RWPE2 (cell line): Measurements from ENCODE around the gene CACNG7.

ENCODE experiments used
- ATAC-seq: fragments of 200-7000 bp; cut with Tn5 transposase; 3 replicates; pipeline ENCODE4 v1.9.1; 2021; ENCODE audit warnings: low read depth
- DNase-seq: peaks from one replicate; pipeline ENCODE4 v3.0.0-alpha.2; 2020; ENCODE audit warnings: low spot score
- H3K27ac ChIP-seq: fragments of 450-650 bp; 2 replicates; pipeline ENCODE4 v1.5.1; 2017; ENCODE audit warnings: mild to moderate bottlenecking; ENCODE audit not compliant: poor library complexity, severe bottlenecking
- H3K27me3 ChIP-seq: fragments of 250-450 bp; sonication (Bioruptor Pico); 2 replicates; pipeline ENCODE4 v1.5.1; 2021; ENCODE audit warnings: mild to moderate bottlenecking, moderate library complexity; ENCODE audit not compliant: insufficient read depth, poor library complexity, severe bottlenecking
- H3K36me3 ChIP-seq: fragments of 250-450 bp; sonication (Bioruptor Pico); 2 replicates; pipeline ENCODE4 v1.5.1; 2020; ENCODE audit warnings: low read depth, mild to moderate bottlenecking, moderate library complexity
- H3K4me1 ChIP-seq: fragments of 250-450 bp; sonication (Bioruptor Pico); 2 replicates; pipeline ENCODE4 v1.5.1; 2021; ENCODE audit warnings: mild to moderate bottlenecking, moderate library complexity; ENCODE audit not compliant: insufficient read depth, poor library complexity, severe bottlenecking
- H3K4me3 ChIP-seq: fragments of 250-450 bp; sonication (Bioruptor Pico); 2 replicates; pipeline ENCODE4 v1.5.1; 2021; ENCODE audit warnings: mild to moderate bottlenecking, moderate library complexity; ENCODE audit not compliant: severe bottlenecking
- H3K9me3 ChIP-seq: fragments of 250-450 bp; sonication (Bioruptor Pico); 2 replicates; pipeline ENCODE4 v1.5.1; 2021; ENCODE audit warnings: mild to moderate bottlenecking, moderate library complexity; ENCODE audit not compliant: severe bottlenecking
- TF ChIP-seq, protein P1 (sequence below): fragments of 450-650 bp; IDR thresholded peaks from one replicate; pipeline ENCODE4 v1.5.1; 2017; ENCODE audit warnings: mild to moderate bottlenecking, moderate library complexity; ENCODE audit not compliant: poor library complexity, severe bottlenecking

CACNG7 gene

DNA sequence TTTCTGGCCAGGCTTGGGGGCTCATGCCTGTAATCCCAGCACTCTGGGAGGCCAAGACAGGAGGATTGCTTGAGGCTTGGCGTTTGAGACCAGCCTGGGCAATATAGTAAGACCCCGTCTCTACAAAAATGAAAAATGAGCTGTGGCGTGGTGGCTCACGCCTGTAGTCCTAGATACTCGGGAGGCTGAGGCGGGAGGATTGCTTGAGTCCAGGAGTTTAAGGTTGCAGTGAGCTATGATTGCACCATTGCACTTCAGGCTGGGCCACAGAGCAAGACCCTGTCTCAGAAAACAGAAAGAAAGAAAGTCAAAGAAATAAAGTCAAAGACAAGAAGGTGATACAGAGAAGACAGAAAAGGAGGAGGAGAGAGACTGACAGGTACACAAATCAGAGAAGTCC is 79.9 kb downstream of the CACNG7 start:
- ATAC-seq: no peak
- DNase-seq: no peak
- Histone ChIP-seq H3K36me3 (no peaks in the 10 kb centered on the region), H3K4me3 (no peak overlapping the region), H3K27ac (no peak overlapping the region), H3K27me3 (peaks cover 8% of the 10 kb centered on the region), H3K9me3 (no peaks in the 10 kb centered on the region), H3K4me1 (no peaks in the 10 kb centered on the region)
- TF ChIP-seq, protein P1, sequence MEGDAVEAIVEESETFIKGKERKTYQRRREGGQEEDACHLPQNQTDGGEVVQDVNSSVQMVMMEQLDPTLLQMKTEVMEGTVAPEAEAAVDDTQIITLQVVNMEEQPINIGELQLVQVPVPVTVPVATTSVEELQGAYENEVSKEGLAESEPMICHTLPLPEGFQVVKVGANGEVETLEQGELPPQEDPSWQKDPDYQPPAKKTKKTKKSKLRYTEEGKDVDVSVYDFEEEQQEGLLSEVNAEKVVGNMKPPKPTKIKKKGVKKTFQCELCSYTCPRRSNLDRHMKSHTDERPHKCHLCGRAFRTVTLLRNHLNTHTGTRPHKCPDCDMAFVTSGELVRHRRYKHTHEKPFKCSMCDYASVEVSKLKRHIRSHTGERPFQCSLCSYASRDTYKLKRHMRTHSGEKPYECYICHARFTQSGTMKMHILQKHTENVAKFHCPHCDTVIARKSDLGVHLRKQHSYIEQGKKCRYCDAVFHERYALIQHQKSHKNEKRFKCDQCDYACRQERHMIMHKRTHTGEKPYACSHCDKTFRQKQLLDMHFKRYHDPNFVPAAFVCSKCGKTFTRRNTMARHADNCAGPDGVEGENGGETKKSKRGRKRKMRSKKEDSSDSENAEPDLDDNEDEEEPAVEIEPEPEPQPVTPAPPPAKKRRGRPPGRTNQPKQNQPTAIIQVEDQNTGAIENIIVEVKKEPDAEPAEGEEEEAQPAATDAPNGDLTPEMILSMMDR: no peak

DNA sequence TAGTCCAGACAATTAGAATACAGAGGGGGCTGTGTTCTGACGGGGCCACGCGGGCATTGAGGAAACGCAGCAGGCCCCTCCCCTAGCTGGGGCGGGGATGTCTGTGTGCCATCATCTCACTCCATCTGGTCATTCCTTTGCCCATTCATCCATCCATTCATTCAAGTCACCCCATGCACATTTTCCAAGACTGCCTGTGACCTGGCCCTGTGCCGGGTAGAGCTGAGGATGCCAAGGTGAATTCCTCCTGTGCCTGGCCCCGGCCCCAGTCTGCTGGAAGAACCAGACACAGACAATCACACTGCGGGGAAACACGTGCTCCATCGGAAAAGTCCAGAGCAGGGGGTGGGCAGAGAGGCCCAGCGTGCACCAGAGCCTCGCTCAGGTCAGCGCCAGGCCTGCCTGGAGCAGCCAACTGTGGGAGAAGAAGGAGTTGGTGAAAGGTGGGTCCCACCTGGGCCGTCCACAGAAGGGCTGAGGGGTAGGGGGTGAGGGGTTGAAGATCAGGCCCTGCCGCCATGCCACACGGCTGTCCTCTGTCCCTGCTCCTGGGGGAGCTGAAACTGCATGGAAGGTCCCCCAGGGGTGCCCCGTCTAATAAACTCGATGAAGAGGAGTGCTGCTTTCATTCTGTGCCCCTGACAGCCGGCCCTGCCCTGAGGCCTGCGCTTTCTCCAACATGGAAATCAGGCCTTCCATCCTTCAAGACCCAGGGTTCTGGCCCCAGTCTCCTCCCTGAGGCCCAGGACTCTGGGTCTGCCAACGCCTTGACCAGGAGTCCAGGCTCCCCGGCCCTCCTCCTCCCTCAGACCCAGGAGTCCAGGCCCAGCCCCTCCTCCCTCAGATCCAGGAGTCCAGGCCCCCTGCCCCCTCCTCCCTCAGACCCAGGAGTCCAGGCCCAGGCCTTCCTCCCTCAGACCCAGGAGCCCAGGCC is 80.8 kb downstream of the CACNG7 start:
- TF ChIP-seq, protein P1: no peak
- no peak overlapping the region for H3K27ac ChIP-seq
- no peak overlapping the region for H3K4me3 ChIP-seq
- ATAC-seq: peak; percentile 22
- no peak for DNase-seq
- H3K27me3 ChIP-seq: peaks cover 8% of the 10 kb centered on the region
- H3K9me3 ChIP-seq: no peaks in the 10 kb centered on the region
- H3K4me1 ChIP-seq: no peaks in the 10 kb centered on the region
- H3K36me3 ChIP-seq: no peaks in the 10 kb centered on the region

DNA sequence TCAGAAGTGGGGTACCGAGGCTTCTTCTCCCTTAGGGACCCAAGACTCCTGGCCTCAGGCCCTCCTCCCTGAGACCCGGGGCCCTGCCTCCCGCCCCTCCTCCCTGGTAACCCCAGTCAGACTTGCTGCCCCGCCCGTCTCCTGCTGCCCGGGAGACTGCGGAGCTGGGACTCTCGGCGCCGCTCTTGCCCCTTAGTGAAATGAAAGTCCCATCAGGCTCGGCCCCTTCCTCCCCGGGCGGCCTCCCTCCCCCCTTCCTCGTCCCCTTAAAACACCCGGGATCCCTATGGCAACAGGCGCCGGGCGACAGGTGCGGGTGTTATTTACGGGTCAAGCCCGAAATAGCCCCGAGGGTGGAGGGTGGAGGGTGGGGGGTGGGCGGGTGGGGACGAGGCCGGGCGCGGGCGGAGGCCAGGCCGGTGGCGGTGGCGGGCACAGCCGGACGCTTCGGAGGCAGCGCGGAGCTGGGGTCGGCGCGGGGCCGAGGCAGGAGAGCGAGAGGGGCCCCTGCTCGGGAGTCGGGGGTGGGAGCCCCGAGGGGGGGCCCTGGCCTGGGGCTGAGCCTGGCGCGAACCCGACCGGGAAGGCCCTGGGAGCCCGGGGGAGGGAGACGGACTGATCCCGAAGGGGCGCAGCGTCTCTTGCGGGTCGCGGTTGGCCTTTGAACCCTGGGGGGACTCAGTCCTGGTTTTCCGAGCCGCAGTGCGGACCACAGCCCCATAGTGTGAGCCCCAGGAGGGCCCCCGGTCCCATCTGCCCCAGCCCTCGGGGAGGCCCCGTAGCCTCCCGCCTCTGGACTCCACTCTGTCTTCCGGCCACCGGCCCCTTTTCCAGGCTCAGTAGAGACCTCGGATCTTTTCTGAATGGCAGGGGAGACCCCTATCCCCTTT is 82.4 kb downstream of the CACNG7 start, which contains the start of gene CACNG6:
Gene CACNG6 (plus strand): TSS at position 414 of the 890 bp plus-strand sequence. CDS start 1,241 bp downstream, outside the sequence.
- ATAC-seq: peak; percentile 42
- peaks cover 8% of the 10 kb centered on the region for H3K27me3 ChIP-seq
- no peak for DNase-seq
- H3K4me1 ChIP-seq: no peaks in the 10 kb centered on the region
- H3K9me3 ChIP-seq: no peaks in the 10 kb centered on the region
- TF ChIP-seq, protein P1: no peak
- H3K4me3 ChIP-seq: peak within 1 kb of the TSS; percentile 19
- H3K27ac ChIP-seq: no peak within 1 kb of the TSS
- H3K36me3 ChIP-seq: no peaks in the 10 kb centered on the region

GRCh38 chr19:53992211-53992610 is 83.1 kb downstream of the CACNG7 start:
- Histone ChIP-seq H3K4me3 (no peak overlapping the region), H3K27ac (no peak overlapping the region), H3K9me3 (no peaks in the 10 kb centered on the region), H3K4me1 (no peaks in the 10 kb centered on the region), H3K27me3 (peaks cover 8% of the 10 kb centered on the region), H3K36me3 (no peaks in the 10 kb centered on the region)
- no peak for ATAC-seq
- no peak for DNase-seq
- TF ChIP-seq, protein P1: no peak
